LNCAP (cell line): Measurements from ENCODE around the gene SLC9B1.

ENCODE experiments used
- CTCF ChIP-seq: fragments of 450-650 bp; IDR thresholded peaks from 2 replicates; pipeline ENCODE4 v1.5.1; 2017; ENCODE audit warnings: mild to moderate bottlenecking

The SLC9B1 gene

DNA sequence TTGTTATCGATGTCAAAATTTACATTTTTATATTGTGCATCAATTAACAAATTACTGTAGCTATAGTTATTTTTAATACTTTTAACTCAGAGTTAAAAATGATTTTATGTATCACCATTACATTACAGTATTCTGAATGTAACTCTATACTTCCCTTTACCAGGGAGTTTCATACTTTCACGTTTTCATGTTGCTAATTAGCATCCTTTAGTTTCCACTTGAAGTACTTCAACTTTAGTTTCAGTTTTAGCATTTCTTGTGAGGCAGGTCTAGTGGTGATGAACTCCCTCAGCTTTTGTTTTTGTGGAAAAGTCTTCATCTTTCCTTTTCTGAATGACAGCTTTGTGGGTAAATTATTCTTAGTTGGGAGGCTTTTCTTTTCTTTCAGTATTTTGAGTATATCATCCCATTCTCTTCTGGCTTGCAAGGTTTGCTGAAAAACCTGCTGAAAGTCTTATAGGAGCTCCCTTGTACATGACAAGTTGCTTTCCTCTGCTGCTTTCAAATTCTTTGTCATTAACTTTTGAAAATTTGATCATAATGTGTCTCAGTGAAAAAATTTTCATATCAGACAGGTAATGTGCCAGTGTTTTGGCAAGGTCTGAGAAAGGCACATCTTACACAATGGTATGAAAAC lies 160.6 kb downstream of the SLC9B1 start:
- TF ChIP-seq CTCF = no peak
